ENCODE results near the gene EIF6.

EIF6 gene

DNA sequence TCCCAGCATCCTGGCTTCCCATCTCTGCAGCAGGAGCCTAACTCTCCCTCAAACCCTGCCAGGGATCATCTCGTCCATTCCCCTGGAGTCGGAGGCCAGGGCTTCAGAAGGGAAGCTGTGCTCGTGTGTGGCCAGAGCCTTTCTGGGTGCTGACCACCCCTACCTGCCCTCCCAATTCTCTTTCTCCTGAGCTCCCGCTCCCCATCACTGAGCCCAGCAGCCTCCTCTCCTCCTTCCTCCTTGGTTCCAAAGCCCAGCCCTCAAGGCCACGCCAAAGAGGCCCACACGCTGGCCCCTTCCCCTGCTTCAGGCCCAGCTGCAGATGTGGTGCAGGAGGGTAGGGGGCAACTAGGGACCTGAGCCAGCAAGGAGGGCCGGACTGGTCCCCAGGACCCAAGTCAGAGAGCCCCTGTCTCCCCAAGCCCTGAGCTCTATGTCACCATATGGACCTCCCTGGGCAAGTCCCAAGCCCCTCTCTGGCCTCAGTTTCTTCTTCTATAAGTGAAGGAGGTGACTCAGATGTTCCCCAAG, 6.4 kb upstream of the EIF6 start:
- TF ChIP-seq, protein P1, sequence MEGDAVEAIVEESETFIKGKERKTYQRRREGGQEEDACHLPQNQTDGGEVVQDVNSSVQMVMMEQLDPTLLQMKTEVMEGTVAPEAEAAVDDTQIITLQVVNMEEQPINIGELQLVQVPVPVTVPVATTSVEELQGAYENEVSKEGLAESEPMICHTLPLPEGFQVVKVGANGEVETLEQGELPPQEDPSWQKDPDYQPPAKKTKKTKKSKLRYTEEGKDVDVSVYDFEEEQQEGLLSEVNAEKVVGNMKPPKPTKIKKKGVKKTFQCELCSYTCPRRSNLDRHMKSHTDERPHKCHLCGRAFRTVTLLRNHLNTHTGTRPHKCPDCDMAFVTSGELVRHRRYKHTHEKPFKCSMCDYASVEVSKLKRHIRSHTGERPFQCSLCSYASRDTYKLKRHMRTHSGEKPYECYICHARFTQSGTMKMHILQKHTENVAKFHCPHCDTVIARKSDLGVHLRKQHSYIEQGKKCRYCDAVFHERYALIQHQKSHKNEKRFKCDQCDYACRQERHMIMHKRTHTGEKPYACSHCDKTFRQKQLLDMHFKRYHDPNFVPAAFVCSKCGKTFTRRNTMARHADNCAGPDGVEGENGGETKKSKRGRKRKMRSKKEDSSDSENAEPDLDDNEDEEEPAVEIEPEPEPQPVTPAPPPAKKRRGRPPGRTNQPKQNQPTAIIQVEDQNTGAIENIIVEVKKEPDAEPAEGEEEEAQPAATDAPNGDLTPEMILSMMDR (IDR thresholded peaks at IDR 0.05): no peak
- Histone ChIP-seq H3K4me3 (no peak overlapping the region), H3K27me3 (peaks cover 0 to 29% of the 10 kb centered on the region in 2 donors), H3K9me3 (no peaks in the 10 kb centered on the region), H3K36me3 (no peaks in the 10 kb centered on the region), H3K4me1 (no peaks in the 10 kb centered on the region), H3K27ac (no peak overlapping the region)
- DNase-seq: no peak
- intact Hi-C loops (cut with DNase I; ENCODE audit: low total_unique reads): no loop called here

DNA sequence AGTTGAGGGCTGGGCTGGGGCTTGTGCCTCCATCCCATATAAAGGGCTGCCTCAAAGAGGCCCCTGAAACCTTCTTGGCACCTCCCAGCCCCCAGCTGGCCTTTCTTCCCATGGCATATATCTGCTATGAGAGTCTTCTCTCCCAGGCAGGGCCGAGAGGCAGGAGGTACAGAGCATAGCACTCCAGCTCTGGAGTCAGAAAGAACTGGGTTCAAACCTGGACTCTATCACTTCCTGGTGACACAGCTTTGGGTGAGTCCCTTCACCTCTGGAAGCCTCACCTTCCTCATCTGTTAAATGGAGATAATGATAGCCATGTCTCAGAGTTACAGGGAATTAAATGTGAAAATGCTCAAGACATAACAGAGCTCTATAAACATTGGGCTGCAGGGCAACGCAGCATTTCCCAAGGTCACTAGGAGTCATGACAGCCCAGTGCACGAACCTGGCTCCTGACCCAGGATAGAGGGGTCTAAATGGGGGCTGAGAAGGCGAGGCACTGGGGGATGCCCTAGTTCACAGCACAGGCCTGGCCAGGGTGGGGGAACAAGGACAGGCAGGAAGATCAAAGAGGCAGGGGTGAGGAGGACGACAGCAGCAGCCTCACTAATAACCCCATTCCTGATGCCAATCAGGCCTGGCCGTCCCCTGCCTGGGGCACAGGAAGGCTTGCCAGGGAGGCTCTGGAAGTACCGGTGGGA, 5.8 kb upstream of the EIF6 start:
- TF ChIP-seq, protein P1 (IDR thresholded peaks at IDR 0.05): no peak
- Histone ChIP-seq H3K4me3 (no peak overlapping the region), H3K9me3 (no peaks in the 10 kb centered on the region), H3K36me3 (no peaks in the 10 kb centered on the region), H3K4me1 (peaks cover 0 to under 1% (median under 1%) of the 10 kb centered on the region in 4 donors), H3K27me3 (peaks cover 0 to 27% of the 10 kb centered on the region in 2 donors), H3K27ac (no peak overlapping the region)
- intact Hi-C loops (cut with DNase I; ENCODE audit: low total_unique reads): no loop called here
- no peak for DNase-seq

DNA sequence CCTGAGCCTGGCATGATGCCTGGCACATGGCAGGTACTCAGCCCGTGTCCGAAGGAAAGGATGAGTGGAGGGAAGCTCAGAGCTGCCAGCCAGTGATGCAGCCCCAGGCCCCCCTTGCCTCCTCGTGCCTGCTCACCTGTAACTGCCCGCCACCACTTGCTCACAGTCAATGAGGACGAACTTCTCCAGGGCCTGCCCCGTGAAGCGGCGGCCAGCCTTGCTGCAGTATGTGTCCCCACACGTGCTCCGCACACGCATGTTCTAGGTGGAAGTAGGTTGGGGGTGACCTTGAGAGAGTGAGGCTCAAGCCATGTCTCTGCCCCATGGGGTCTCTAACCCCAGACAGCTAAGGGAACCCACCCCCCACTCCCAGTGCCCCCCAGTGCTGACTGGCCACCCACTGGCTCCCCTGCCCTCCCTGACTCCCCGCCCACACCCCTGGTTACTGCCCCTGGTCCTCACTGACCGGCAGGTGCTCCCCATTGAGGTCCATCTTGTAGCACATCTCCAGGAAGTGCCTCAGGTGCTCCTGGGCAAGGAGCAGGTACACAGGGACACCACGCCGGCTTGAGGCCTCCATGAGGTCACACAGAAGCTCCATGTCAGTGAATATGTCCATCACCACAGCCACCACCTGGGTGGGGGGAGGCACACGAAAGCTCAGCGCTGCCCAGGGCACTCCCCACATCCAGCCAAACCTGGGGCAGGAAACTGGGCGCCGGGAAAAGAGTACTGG, 3.9 kb upstream of the EIF6 start:
- no peaks in the 10 kb centered on the region for H3K36me3 ChIP-seq
- intact Hi-C loops (cut with DNase I; ENCODE audit: low total_unique reads): no loop called here
- H3K4me3 ChIP-seq: no peak overlapping the region
- no peak overlapping the region for H3K27ac ChIP-seq
- TF ChIP-seq, protein P1 (IDR thresholded peaks at IDR 0.05): no peak
- no peak for DNase-seq
- H3K9me3 ChIP-seq: no peaks in the 10 kb centered on the region
- peaks cover 0 to 11% (median 9%) of the 10 kb centered on the region in 4 donors for H3K4me1 ChIP-seq
- H3K27me3 ChIP-seq: peaks cover 0 to 15% of the 10 kb centered on the region in 2 donors

DNA sequence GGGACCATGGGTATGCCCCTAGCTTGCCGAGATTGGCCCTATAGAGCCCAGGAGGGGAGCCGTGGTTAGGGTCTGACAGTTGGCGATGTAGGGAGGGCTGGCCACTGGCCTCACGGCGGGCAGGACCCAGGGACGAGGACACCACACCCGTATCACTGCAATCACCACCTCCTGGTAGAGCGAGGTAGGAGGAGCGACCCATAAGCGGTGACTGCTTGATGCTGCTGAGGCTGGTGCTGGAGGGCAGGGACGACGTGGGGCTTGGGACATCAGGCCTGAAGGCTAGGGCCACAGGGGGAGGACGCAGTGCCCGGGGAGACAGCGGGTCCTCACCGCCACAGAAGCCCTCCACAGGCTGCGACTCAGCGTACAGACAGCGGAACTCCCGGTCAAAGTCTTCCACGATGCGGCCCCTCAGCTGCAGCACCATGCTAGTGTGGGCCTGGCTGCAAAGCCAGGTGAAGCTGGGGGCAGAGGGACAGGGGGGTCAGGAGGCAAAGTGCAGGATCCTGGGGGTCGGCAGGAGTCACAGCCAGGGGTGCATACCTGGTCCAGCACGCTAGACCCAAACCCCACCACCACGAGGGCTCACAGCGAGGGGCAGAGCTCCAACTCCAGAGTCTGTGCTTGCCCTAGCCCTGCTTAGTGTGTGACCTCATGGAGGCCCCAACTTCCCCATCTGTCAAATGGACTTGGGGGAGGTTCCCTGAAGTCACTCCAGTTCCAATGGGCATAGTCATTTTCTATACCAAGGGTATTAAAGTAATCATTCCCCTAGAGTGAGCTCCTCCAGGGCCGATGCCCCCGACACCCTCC, 3.1 kb upstream of the EIF6 start:
- no peaks in the 10 kb centered on the region for H3K9me3 ChIP-seq
- H3K4me3 ChIP-seq: no peak overlapping the region
- H3K27me3 ChIP-seq: peaks cover 0 to 8% of the 10 kb centered on the region in 2 donors
- H3K27ac ChIP-seq: no peak overlapping the region
- intact Hi-C loops (cut with DNase I; ENCODE audit: low total_unique reads): no loop called here
- H3K36me3 ChIP-seq: no peaks in the 10 kb centered on the region
- TF ChIP-seq, protein P1 (IDR thresholded peaks at IDR 0.05): no peak
- DNase-seq: no peak
- H3K4me1 ChIP-seq: peaks cover 0 to 19% (median 16%) of the 10 kb centered on the region in 4 donors

DNA sequence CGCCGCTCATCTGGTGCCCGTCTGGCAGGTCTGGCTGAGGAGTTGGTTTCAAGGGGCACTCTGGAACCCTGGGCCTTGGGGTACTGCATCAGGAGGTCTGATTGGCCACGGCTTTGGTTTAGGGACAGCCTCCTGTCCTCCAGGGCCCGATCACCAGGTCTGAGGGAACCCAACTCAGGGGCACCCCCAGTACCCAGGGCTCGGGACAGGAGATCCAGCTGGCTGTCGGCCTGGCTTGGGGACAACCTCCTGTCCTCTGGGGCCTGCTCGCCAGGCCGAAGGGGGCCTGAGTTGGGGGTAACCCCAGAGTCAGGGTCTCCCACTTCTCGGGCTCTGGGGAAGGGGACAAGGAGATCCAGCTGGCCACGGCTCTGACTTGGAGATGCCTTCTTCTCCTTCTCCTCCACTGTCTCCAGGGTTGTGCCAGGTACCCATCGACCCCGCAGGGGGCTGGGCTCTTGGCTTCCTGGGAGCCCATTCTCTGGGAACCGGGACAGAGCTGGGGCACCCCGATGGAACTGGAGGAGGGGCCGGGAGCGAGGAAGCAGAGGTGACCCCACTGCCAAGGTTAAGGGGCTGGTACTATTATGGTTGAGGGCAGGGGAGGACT, 2.4 kb upstream of the EIF6 start:
- no peak for DNase-seq
- Histone ChIP-seq H3K27ac (no peak overlapping the region), H3K36me3 (peaks cover 0 to 3% (median 0%) of the 10 kb centered on the region in 3 donors), H3K9me3 (no peaks in the 10 kb centered on the region), H3K27me3 (peaks cover 0 to 4% of the 10 kb centered on the region in 2 donors), H3K4me3 (no peak overlapping the region), H3K4me1 (peaks cover 0 to 26% (median 20%) of the 10 kb centered on the region in 4 donors)
- intact Hi-C loops (cut with DNase I; ENCODE audit: low total_unique reads): no loop called here
- TF ChIP-seq, protein P1 (IDR thresholded peaks at IDR 0.05): no peak

Data from tibial artery (tissue), 4 donors.